NCI-H1417 treated with DMSO at 0.1 percent for 48 hours (cell line): ENCODE measurements around the gene TMEM134.

ENCODE experiments used
- DNase-seq: peaks from one replicate; lab custom pipeline; 2025; lab: John Stamatoyannopoulos, UW

The TMEM134 gene

GRCh38 chr11:67422891-67423290, 46.2 kb downstream of the TMEM134 start:
- no peak for DNase-seq

- DNase-seq, result no peak
These were observed 47.5 kb downstream of the TMEM134 start for GRCh38 chr11:67421430-67422031.

DNA sequence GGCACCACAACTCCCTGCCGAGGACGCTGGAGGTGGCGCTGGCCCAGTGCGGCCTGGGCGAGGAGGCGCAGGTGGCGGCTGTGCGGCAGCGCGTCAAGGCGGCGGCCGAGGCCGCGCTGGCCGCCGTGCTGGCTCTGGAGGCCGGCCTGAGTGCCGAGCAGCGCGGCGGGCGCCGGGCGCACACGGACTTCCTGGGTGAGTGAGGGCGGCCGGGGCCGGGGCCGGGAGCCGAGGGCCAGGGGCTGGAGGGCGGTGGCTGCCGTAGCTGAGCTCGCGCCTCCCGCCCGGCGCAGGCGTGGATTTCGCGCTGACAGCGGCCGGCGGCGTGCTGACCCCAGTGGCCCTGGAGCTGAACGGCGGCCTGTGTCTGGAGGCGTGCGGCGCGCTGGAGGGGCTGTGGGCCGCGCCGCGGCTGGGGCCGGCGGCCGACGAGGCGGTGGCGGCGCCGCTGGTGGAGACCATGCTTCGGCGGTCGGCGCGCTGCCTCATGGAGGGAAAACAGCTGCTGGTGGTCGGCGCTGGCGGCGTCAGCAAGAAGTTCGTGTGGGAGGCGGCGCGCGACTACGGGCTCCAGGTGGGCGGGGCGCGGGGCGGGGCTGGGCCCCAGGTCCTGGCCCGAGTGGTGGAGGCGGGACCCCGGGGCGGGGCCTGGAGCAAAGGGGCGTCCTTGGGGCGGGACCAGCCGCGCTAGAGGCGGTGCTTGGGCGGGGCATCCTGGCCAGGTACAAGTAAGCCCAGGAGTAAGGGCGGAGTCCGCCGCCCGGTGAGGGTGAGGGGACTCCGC, 48.2 kb downstream of the TMEM134 start:
- DNase-seq, result peak; percentile 85

DNA sequence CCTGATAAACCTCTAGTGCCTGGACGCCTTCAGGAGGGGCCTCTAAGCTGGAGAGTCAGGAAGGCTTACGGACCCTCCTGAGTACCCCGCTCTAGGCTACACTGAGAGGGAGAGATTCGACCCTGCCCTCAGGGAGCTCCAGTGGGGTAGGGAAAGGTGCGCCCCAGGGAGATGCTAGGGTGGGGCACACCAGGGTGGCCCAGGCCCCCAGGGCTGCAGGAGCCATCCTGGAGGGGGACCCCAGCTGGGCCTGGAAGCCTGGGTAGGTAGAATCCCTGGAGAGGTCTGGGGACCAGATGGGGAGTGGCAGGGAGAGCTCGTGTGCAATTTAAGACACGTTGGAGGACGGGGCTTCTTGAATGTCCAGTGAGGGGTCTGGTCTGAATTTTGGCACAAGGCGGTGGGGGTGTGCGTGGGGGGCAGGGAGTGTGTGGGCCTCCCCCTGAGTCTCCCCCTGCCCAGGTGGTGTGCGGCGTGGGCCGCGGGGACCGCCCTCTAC, 48.9 kb downstream of the TMEM134 start:
- no peak for DNase-seq

DNA sequence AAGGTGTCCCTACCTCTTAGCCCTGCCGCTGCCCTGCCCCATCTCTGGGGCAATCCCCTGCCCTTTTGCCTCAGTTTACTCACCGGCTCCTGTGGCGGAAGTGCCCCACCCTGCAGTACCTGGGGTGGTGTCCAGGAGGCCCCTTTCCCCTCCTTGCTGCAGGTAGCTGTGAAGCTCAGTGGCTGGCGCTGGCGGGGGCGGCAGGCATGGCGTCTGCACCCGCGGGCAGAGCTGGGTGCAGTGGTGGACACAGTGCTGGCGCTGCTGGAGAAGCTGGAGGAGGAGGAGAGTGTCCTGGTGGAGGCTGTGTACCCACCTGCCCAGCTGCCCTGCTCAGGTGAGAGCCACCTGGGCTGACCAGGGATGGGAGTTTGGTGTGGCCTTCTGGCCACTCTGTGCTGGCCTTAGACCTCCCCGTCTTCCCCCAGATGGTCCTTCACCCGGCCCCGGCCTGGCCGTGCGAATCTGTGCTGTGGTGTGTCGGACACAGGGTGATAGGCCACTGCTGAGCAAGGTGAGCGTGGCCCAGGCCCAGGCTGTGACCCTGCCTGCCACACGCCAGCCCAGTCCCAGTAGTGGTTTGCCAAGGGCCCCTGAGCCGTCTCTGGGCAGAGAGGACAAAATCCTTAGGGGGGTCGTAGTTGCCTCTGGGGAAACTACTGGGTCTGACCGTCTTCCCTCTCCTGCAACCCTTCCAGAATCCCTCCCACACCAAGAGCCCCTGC, 49.6 kb downstream of the TMEM134 start:
- no peak for DNase-seq

DNA sequence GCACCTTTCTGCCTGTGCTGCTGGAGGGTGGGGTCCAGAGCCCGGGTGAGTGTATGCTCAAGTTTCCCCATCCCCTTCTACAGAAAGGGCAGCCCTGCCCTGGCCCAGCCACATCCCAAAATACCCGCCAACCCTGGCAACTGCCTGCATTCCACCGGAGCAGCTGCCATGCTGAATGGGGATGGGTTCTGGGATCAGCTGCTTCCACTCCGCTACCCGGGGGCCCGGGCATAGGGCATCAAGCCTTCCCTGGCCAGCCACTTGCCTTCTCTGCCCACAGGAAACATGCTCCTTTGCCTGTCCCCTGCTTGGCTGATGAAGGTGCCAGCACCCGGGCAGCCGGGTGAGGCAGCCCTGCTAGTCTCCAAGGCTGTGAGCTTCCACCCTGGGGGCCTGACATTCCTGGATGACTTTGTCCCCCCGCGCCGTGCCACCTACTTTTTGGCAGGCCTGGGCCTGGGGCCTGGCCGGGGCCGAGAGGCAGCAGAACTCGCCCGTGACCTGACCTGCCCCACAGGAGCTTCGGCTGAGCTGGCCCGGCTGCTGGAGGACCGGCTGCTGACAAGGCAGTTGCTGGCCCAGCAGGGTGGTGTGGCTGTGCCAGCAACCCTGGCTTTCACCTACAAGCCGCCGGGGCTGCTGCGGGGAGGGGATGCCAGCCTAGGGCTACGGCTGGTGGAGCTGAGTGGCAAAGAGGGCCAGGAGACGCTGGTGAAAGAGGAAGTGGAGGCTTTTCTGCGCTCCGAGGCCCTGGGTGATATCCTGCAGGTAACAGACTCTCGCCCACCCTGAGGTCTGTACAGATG, 50.4 kb downstream of the TMEM134 start:
- no peak for DNase-seq

DNA sequence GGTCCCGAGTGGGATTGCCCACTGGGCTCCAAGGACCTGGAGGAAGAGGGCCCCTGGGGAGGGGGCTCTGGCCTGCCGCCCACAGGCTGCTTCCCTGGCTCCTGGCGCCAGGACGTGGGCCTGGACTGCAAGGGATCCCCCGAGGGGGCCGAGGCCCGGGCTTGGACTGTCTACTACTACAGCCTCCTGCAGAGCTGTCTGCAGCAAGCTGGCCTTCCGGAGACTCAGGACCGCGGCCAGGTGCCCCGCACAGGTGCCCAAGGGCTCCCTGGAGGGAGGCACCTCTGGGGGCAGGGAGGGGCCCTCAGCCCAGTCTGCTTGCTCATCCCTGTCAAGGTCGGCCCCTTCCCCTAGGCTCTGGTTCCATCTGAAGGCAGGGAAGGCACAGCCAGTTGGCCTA, 51.6 kb downstream of the TMEM134 start:
- DNase-seq, result no peak

- DNase-seq, result no peak
These were observed 52.4 kb downstream of the TMEM134 start for GRCh38 chr11:67416416-67417335.

DNA sequence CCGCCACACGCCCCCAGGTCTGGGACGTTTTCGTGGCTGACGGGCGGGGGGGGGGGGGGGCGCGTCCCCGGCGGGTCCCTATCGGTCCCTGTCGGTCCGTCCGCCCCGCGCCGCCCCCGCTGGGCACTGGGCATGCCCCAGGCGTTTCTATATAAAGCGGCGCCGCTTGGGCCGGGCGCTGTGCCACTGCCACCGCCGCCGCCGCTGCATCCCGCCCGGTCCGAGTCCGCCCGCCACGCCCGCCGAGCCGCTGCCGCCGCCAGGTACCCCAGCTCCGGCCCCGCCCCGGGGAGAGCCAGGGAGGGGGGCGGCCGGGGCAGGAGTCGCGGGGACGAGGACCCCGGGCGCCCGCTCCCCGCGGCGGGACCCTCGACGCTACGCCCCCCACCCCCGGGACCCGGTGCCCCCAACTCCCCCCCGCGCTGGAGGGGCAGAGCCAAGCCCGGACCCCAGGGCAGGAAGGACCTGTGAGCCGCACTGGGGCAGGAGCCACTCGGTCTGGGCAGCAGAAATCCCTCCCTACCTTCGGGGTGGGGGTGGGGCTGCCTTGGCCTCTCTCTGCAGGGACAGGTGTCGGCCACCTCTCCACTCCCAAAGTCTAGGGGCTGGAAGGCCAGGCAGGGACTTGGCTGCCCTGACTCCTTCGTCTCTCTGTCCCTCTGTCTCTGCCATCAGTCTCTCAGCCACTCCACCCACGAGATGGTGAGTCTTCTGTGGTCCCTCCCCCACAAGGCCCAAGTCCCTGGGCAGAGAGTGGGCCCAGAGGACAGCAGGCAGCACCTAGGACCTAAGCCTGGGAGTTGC, 53.3 kb downstream of the TMEM134 start, which contains the start of gene CARNS1:
TSS of gene CARNS1 (plus strand) at position 178 of the 804 bp plus-strand sequence. CDS start at position 700, 522 bp downstream.
- DNase-seq, result no peak

- no peak for DNase-seq
These were observed 55.7 kb downstream of the TMEM134 start for GRCh38 chr11:67413266-67413849.

DNA sequence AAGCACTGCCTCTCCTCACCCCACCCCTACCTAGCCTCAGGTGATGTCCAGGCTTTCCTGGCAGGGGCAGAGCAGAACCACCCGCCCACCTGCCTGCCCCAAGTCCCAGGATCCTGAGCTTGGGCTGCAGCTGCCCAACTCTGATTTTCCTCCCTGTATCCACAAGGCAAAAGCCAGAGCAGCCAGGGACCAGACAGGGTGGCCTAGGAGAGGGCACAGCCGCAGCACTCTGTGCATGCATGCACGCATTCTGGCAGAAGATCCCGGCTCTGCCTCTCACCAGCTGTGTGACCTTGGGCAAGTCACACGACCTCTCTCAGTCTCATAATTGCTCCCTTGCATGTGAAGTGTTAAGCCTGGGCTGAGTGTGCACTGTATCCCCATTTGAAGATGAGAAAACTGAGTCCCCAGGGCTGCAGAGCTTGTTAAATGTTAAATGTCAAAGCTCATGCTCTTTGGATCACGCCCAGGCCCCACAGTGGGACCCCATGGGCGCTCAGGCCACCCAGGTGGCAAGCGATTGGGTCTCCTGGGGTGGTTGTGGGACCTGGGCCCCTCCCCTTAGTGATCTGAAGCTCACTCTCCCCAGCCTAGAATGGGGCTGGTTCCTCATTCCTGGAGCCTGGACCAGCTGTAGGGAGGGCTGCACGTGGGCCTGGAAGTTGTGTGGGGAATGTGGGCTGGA, 56.4 kb downstream of the TMEM134 start:
- no peak for DNase-seq

GRCh38 chr11:67411785-67412152, 57.3 kb downstream of the TMEM134 start:
- no peak for DNase-seq
